ENCODE data around the gene BLVRB.

DNA sequence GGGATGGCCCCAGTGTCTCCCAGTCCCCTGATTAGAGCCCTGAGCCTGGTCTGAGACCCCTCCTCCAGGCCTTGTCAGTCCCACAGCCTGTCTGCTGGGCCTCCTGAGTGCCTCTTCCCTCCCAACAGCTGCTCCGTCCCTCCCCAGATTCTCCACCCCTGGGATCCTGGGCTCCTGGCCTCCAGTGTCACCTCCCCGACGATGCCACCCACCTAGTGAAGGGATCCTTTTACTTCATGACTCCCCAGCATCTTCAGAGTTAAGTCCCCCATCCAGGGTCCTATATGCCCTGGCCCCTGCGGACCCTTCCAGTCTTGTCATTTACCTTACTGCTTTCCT, 47.9 kb downstream of the BLVRB start:
- no peak for TF ChIP-seq CTCF (conservative IDR thresholded peaks at IDR 0.05; ENCODE audit: low read depth in 2 of 2)
- no peak for TF ChIP-seq EZH2phosphoT487 (IDR thresholded peaks at IDR 0.05; ENCODE audit: unreplicated experiment)
- no peak for TF ChIP-seq REST (IDR thresholded peaks at IDR 0.05; ENCODE audit: unreplicated experiment)
- no peak for TF ChIP-seq POLR2AphosphoS5 (IDR thresholded peaks at IDR 0.05; ENCODE audit: low read depth)
- no peak for TF ChIP-seq ETS1 (IDR thresholded peaks at IDR 0.05)
- TF ChIP-seq EZH2 (IDR thresholded peaks at IDR 0.05; ENCODE audit: low read depth, unreplicated experiment), result no peak
